HepG2 (cell line): ENCODE data around the gene RMRP. TPM values are rescaled to one million over a fixed set of nuclear protein-coding genes. Genes with fewer than 3 reads are reported as not detected.

ENCODE experiments used
- CREBL2 ChIP-seq: sonication (generic); formaldehyde crosslinking; IDR thresholded peaks from 2 replicates; pipeline ENCODE4 v1.8.1; 2023; ENCODE audit warnings: missing genetic modification reagents, mild to moderate bottlenecking, borderline replicate concordance
- HIVEP1 ChIP-seq: sonication (generic); formaldehyde crosslinking; IDR thresholded peaks from 2 replicates; pipeline ENCODE4 v1.4.0; 2020; ENCODE audit warnings: mild to moderate bottlenecking, missing genetic modification reagents
- IKZF4 ChIP-seq: sonication (generic); formaldehyde crosslinking; IDR thresholded peaks from 2 replicates; pipeline ENCODE4 v1.5.1; 2020; ENCODE audit warnings: borderline replicate concordance, mild to moderate bottlenecking, low read depth, missing genetic modification reagents; ENCODE audit errors: not compliant biosample characterization
- SAP130 ChIP-seq: IDR thresholded peaks from 2 replicates; pipeline ENCODE4 v1.6.1; 2016; ENCODE audit warnings: low read depth
- ZKSCAN8 ChIP-seq: IDR thresholded peaks from 2 replicates; pipeline ENCODE4 v1.6.1; 2016; ENCODE audit warnings: borderline replicate concordance, missing genetic modification reagents, missing compliant biosample characterization
- ZNF546 ChIP-seq: sonication (generic); formaldehyde crosslinking; conservative IDR thresholded peaks from 2 replicates; pipeline ENCODE4 v1.8.1; 2023; ENCODE audit warnings: mild to moderate bottlenecking, missing genetic modification reagents
- ZNF574 ChIP-seq: sonication (generic); formaldehyde crosslinking; IDR thresholded peaks from 2 replicates; pipeline ENCODE4 v1.4.0; 2020; ENCODE audit warnings: missing genetic modification reagents
- ZNF589 ChIP-seq: sonication (generic); formaldehyde crosslinking; conservative IDR thresholded peaks from 2 replicates; pipeline ENCODE4 v1.8.0; 2022; ENCODE audit warnings: mild to moderate bottlenecking, moderate library complexity, missing genetic modification reagents
- ZNF629 ChIP-seq: sonication (generic); formaldehyde crosslinking; conservative IDR thresholded peaks from 2 replicates; pipeline ENCODE4 v1.5.0; 2020; ENCODE audit warnings: missing genetic modification reagents
- polyA plus RNA-seq, 8 experiments: library from polyadenylated mRNA; depleted of rRNA in 3 of 8; stranded (reverse) in 7 of 8; unstranded in 1 of 8; fragments of >200 nt; fragmentation: Illumina TruSeq in 4 of 8; extraction: Trizol in 4 of 8; gene quantifications; 2 replicates each; pipeline versions ENCODE4 v1.2.1 to v1.2.3, GENCODE V29; 2011 to 2016; ENCODE audit warnings: low read depth in 4 of 8, missing spikeins in 1 of 8, mixed read lengths in 1 of 8; ENCODE audit not compliant: insufficient read depth in 1 of 8
- total RNA-seq, 5 experiments: library from RNA; depleted of rRNA; stranded (reverse); fragments of >200 nt; fragmentation: Illumina TruSeq; extraction: Trizol; gene quantifications; 2 replicates each; pipeline ENCODE4 v1.2.3, GENCODE V29; 2016; ENCODE audit warnings: low read depth in 1 of 5
- TF ChIP-seq, protein P1 (sequence below), 2 experiments: sonication (generic) in 1 of 2; formaldehyde crosslinking in 1 of 2; IDR thresholded peaks; 2 replicates each; pipeline versions ENCODE4 v1.6.1 to v1.9.0; 2014 to 2022; ENCODE audit warnings: antibody characterized with exemption in 1 of 2, borderline replicate concordance in 1 of 2, inconsistent platforms in 1 of 2, low read depth in 1 of 2, missing genetic modification reagents in 1 of 2
- TF ChIP-seq, protein P2 (sequence below): sonication (generic); formaldehyde crosslinking; conservative IDR thresholded peaks from 2 replicates; pipeline ENCODE4 v1.4.0; 2020; ENCODE audit warnings: mild to moderate bottlenecking, missing genetic modification reagents, moderate library complexity
- TF ChIP-seq, protein P3 (sequence below): sonication (generic); formaldehyde crosslinking; IDR thresholded peaks from 2 replicates; pipeline ENCODE4 v1.4.0; 2020; ENCODE audit warnings: mild to moderate bottlenecking, missing genetic modification reagents

Gene RMRP
- total and polyA plus RNA-seq, 2 of the 13 experiments (the other 11 are each of a cell fraction or from before 2014, with no cell fraction given), result 51.4 to 4,025 TPM

DNA sequence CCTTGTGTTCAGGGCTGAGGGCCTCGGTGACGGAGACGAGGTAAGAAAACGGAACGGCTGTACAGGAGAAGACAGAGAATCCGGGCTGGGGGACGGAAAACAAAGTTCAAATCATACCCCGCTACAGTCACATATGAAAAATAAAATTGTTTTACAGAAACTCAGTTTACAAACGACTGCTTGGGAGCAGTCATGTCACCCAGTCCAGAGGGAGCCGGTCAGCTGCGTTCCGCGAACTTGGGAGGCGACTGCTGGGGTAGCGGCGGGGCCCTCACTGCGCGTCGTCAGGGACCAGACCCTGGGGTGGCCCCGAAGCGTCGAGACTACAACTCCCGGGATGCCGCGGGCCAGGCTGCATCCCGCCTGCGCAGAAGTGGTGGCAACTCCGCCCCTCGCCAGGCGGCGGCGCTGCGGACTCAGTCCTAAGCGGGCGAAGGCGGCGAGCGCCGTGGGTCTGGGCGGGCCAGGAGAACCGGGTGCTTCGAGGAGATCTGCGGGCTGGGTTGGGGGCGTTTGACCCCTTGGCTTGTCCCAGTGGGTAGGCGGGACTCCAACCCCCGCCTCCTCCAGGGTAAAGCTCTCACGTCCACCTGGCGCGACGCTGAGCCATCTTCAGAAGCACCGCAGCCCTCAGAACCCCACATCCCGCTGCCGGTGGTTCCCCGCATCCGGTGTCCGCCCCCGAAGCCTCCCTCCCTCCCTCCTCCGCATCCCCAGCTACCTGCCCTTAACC is 11.1 kb downstream of the RMRP start (continued):
- TF ChIP-seq, protein P1, sequence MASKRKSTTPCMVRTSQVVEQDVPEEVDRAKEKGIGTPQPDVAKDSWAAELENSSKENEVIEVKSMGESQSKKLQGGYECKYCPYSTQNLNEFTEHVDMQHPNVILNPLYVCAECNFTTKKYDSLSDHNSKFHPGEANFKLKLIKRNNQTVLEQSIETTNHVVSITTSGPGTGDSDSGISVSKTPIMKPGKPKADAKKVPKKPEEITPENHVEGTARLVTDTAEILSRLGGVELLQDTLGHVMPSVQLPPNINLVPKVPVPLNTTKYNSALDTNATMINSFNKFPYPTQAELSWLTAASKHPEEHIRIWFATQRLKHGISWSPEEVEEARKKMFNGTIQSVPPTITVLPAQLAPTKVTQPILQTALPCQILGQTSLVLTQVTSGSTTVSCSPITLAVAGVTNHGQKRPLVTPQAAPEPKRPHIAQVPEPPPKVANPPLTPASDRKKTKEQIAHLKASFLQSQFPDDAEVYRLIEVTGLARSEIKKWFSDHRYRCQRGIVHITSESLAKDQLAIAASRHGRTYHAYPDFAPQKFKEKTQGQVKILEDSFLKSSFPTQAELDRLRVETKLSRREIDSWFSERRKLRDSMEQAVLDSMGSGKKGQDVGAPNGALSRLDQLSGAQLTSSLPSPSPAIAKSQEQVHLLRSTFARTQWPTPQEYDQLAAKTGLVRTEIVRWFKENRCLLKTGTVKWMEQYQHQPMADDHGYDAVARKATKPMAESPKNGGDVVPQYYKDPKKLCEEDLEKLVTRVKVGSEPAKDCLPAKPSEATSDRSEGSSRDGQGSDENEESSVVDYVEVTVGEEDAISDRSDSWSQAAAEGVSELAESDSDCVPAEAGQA (IDR thresholded peaks at IDR 0.05; ENCODE audit: low read depth), result peak; percentile 62; the same call in 1 of the 2 replicates
- TF ChIP-seq, protein P1 (CRISPR knock-in tag; IDR thresholded peaks at IDR 0.05; ENCODE audit: borderline replicate concordance), result no peak
- TF ChIP-seq ZNF589 (CRISPR knock-in tag), result no peak
- TF ChIP-seq HIVEP1 (CRISPR knock-in tag), result peak; percentile 40; the same call in 1 of the 2 replicates
- TF ChIP-seq SAP130 (CRISPR knock-in tag), result peak; percentile 68; the same call in 1 of the 2 replicates
- TF ChIP-seq ZNF574, result peak; percentile 95
- no peak for TF ChIP-seq ZKSCAN8 (CRISPR knock-in tag)
- TF ChIP-seq, protein P2, sequence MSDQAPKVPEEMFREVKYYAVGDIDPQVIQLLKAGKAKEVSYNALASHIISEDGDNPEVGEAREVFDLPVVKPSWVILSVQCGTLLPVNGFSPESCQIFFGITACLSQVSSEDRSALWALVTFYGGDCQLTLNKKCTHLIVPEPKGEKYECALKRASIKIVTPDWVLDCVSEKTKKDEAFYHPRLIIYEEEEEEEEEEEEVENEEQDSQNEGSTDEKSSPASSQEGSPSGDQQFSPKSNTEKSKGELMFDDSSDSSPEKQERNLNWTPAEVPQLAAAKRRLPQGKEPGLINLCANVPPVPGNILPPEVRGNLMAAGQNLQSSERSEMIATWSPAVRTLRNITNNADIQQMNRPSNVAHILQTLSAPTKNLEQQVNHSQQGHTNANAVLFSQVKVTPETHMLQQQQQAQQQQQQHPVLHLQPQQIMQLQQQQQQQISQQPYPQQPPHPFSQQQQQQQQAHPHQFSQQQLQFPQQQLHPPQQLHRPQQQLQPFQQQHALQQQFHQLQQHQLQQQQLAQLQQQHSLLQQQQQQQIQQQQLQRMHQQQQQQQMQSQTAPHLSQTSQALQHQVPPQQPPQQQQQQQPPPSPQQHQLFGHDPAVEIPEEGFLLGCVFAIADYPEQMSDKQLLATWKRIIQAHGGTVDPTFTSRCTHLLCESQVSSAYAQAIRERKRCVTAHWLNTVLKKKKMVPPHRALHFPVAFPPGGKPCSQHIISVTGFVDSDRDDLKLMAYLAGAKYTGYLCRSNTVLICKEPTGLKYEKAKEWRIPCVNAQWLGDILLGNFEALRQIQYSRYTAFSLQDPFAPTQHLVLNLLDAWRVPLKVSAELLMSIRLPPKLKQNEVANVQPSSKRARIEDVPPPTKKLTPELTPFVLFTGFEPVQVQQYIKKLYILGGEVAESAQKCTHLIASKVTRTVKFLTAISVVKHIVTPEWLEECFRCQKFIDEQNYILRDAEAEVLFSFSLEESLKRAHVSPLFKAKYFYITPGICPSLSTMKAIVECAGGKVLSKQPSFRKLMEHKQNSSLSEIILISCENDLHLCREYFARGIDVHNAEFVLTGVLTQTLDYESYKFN, result no peak; the same call in none of the 2 replicates
- TF ChIP-seq, protein P3, sequence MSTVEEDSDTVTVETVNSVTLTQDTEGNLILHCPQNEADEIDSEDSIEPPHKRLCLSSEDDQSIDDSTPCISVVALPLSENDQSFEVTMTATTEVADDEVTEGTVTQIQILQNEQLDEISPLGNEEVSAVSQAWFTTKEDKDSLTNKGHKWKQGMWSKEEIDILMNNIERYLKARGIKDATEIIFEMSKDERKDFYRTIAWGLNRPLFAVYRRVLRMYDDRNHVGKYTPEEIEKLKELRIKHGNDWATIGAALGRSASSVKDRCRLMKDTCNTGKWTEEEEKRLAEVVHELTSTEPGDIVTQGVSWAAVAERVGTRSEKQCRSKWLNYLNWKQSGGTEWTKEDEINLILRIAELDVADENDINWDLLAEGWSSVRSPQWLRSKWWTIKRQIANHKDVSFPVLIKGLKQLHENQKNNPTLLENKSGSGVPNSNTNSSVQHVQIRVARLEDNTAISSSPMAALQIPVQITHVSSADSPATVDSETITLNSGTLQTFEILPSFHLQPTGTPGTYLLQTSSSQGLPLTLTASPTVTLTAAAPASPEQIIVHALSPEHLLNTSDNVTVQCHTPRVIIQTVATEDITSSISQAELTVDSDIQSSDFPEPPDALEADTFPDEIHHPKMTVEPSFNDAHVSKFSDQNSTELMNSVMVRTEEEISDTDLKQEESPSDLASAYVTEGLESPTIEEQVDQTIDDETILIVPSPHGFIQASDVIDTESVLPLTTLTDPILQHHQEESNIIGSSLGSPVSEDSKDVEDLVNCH (CRISPR knock-in tag), result no peak
- TF ChIP-seq ZNF546 (CRISPR knock-in tag), result no peak
- no peak for TF ChIP-seq IKZF4
- TF ChIP-seq CREBL2, result no peak
- TF ChIP-seq ZNF629, result no peak
